ENCODE measurements around the gene MATN4.

The MATN4 gene

GRCh38 chr20:45347936-45348778, 40.1 kb upstream of the MATN4 start, which contains the start of gene SDC4:
Gene SDC4, minus strand, starts transcription at chr20:45348424. Its CDS starts 40 bp downstream, at chr20:45348384.
- H3K27ac ChIP-seq, result peak within 1 kb of the TSS; percentile 92
- TF ChIP-seq, protein P1, sequence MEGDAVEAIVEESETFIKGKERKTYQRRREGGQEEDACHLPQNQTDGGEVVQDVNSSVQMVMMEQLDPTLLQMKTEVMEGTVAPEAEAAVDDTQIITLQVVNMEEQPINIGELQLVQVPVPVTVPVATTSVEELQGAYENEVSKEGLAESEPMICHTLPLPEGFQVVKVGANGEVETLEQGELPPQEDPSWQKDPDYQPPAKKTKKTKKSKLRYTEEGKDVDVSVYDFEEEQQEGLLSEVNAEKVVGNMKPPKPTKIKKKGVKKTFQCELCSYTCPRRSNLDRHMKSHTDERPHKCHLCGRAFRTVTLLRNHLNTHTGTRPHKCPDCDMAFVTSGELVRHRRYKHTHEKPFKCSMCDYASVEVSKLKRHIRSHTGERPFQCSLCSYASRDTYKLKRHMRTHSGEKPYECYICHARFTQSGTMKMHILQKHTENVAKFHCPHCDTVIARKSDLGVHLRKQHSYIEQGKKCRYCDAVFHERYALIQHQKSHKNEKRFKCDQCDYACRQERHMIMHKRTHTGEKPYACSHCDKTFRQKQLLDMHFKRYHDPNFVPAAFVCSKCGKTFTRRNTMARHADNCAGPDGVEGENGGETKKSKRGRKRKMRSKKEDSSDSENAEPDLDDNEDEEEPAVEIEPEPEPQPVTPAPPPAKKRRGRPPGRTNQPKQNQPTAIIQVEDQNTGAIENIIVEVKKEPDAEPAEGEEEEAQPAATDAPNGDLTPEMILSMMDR (conservative IDR thresholded peaks at IDR 0.05), result no peak

GRCh38 chr20:45347297-45347935, 39.3 kb upstream of the MATN4 start:
- peak overlapping the region; percentile 92 for H3K27ac ChIP-seq

GRCh38 chr20:45346851-45347250, 38.8 kb upstream of the MATN4 start:
- TF ChIP-seq, protein P1 (conservative IDR thresholded peaks at IDR 0.05), result no peak
- peak overlapping the region; percentile 92 for H3K27ac ChIP-seq

More at GRCh38 chr20:45347297-45347935, 39.3 kb upstream of the MATN4 start:
- TF ChIP-seq, protein P1 (conservative IDR thresholded peaks at IDR 0.05), result no peak

- TF ChIP-seq, protein P1 (conservative IDR thresholded peaks at IDR 0.05), result no peak
- H3K27ac ChIP-seq, result peak overlapping the region; percentile 92
Measured at GRCh38 chr20:45346291-45346718, 38.2 kb upstream of the MATN4 start.

- peak overlapping the region; percentile 92 for H3K27ac ChIP-seq
- TF ChIP-seq, protein P1 (conservative IDR thresholded peaks at IDR 0.05), result no peak
Measured at GRCh38 chr20:45345104-45345936, 37.2 kb upstream of the MATN4 start.

DNA sequence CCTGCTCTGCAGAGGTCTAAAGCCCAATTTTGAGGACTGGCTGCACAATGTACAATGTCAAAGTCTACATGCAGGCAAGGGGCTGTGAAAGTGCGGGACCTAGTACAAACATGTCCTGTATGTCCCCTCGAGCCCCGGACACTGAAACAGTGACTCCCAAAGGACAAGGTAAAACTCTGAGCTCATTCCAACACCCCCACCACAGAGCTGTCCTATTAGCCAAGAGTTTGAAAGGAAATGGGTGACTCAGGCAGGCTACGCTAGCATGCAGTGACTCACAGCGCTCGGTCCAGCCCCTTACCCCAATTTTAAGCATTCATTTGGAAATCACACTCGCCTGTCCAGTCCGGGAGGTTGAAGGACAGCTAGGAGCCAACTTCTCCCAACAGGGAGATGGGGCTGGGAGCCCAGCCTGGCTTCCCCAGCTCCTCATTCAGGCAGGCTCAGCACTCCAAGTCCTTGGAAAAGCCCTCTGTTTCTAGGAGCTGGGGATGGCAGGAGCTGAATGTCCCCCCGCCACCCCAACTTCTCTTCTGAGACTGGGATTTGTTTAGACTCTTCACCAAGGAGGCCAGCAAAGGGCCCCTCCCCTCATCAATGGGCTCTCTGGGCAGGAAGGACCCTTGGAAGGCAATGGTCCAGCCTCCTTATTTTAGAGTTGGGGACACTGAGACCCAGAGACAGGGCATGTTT, 36.2 kb upstream of the MATN4 start:
- TF ChIP-seq, protein P1 (conservative IDR thresholded peaks at IDR 0.05), result no peak
- peak overlapping the region; percentile 92 for H3K27ac ChIP-seq

All from VCaP (cell line).